CD14-positive monocyte (primary cell): Measurements from ENCODE around the gene CCDC12. TPM values are rescaled to one million over a fixed set of nuclear protein-coding genes. Genes with fewer than 3 reads are reported as not detected.

Experiments
- DNase-seq, 3 donors: peaks; one replicate each; pipeline ENCODE4 v3.0.0-alpha.2; 2011 to 2022
- H2AFZ ChIP-seq: 2 replicates; pipeline ENCODE4 v1.6.0; 2012; ENCODE audit warnings: mild to moderate bottlenecking, low read depth, low read length, inconsistent platforms; ENCODE audit not compliant: insufficient read depth, poor library complexity, severe bottlenecking
- H3K27ac ChIP-seq, 2 donors: 1 replicate in 1 of 2; 2 replicates in 1 of 2; pipeline ENCODE4 v1.5.1; 2012 to 2013; ENCODE audit warnings: low read length in 2 of 2, control low read depth in 1 of 2, inconsistent platforms in 1 of 2, low read depth in 1 of 2, mild to moderate bottlenecking in 1 of 2
- H3K27me3 ChIP-seq, 2 donors: one replicate each; pipeline versions ENCODE4 v1.6.0 to v1.6.1; 2011 to 2013; ENCODE audit warnings: low read length in 2 of 2; ENCODE audit not compliant: control insufficient read depth in 2 of 2, insufficient read depth in 2 of 2
- H3K36me3 ChIP-seq, 2 donors: replicated peaks in 1 of 2; 1 replicate in 1 of 2; 2 replicates in 1 of 2; pipeline versions ENCODE4 v1.5.1 to v1.6.1; 2012 to 2013; ENCODE audit warnings: low read length in 2 of 2, control low read depth in 1 of 2, inconsistent platforms in 1 of 2, mild to moderate bottlenecking in 1 of 2; ENCODE audit not compliant: insufficient read depth in 2 of 2, control insufficient read depth in 1 of 2
- H3K4me1 ChIP-seq, 2 donors: 1 replicate in 1 of 2; 2 replicates in 1 of 2; pipeline versions ENCODE4 v1.5.1 to v1.6.1; 2012 to 2013; ENCODE audit warnings: low read length in 2 of 2, control low read depth in 1 of 2, inconsistent platforms in 1 of 2, mild to moderate bottlenecking in 1 of 2, moderate library complexity in 1 of 2; ENCODE audit not compliant: insufficient read depth in 2 of 2, control insufficient read depth in 1 of 2
- H3K4me2 ChIP-seq: replicated peaks from 2 replicates; pipeline ENCODE3; 2012; ENCODE audit warnings: low read length, moderate library complexity, mild to moderate bottlenecking; ENCODE audit not compliant: poor library complexity, severe bottlenecking; ENCODE audit errors: extremely low read depth
- H3K4me3 ChIP-seq, 3 experiments: fragments of 200-600 bp in 1 of 3; sonication (generic) in 1 of 3; replicated peaks in 1 of 3; 1 replicate in 2 of 3; 2 replicates in 1 of 3; pipeline ENCODE4 v1.5.1; 2011 to 2013; ENCODE audit warnings: low read length in 3 of 3, mild to moderate bottlenecking in 3 of 3, control low read depth in 2 of 3, low read depth in 2 of 3, inconsistent platforms in 1 of 3, moderate library complexity in 1 of 3
- H3K79me2 ChIP-seq: 2 replicates; pipeline ENCODE4 v1.6.0; 2012; ENCODE audit warnings: mild to moderate bottlenecking, control low read depth, inconsistent platforms, low read length, moderate library complexity; ENCODE audit not compliant: insufficient read depth
- H3K9ac ChIP-seq: 2 replicates; pipeline ENCODE4 v1.6.0; 2017; ENCODE audit warnings: low read length, mild to moderate bottlenecking; ENCODE audit not compliant: insufficient read depth, poor library complexity, severe bottlenecking
- H3K9me3 ChIP-seq, 2 donors: replicated peaks in 1 of 2; 1 replicate in 1 of 2; 2 replicates in 1 of 2; pipeline versions ENCODE4 v1.5.1 to v1.6.1; 2012 to 2013; ENCODE audit warnings: low read length in 2 of 2, control low read depth in 1 of 2; ENCODE audit not compliant: control insufficient read depth in 1 of 2, insufficient read depth in 1 of 2
- H4K20me1 ChIP-seq: 2 replicates; pipeline ENCODE4 v1.6.0; 2012; ENCODE audit warnings: mild to moderate bottlenecking, low read length, control low read depth, moderate library complexity; ENCODE audit not compliant: insufficient read depth
- H3K27ac Mint-ChIP-seq, 7 donors: one replicate each; pipeline ENCODE4 v1.8.0; 2020; ENCODE audit warnings: mild to moderate bottlenecking in 7 of 7, mixed read lengths in 7 of 7, moderate library complexity in 6 of 7, inconsistent platforms in 2 of 7
- H3K27me3 Mint-ChIP-seq, 3 donors: one replicate each; pipeline ENCODE4 v1.8.0; 2021 to 2022; ENCODE audit warnings: low read depth in 3 of 3, mild to moderate bottlenecking in 3 of 3, mixed read lengths in 3 of 3, moderate library complexity in 3 of 3, inconsistent platforms in 1 of 3
- H3K36me3 Mint-ChIP-seq, 2 donors: one replicate each; pipeline ENCODE4 v1.8.0; 2020; ENCODE audit warnings: mixed read lengths in 2 of 2, inconsistent platforms in 1 of 2, mild to moderate bottlenecking in 1 of 2
- H3K4me1 Mint-ChIP-seq: one replicate; pipeline ENCODE4 v1.8.0; 2020; ENCODE audit warnings: mild to moderate bottlenecking, mixed read lengths
- H3K4me3 Mint-ChIP-seq, 2 donors: one replicate each; pipeline ENCODE4 v1.8.0; 2020; ENCODE audit warnings: mild to moderate bottlenecking in 2 of 2, mixed read lengths in 2 of 2, moderate library complexity in 1 of 2
- H3K9me3 Mint-ChIP-seq, 7 donors: one replicate each; pipeline ENCODE4 v1.8.0; 2020 to 2022; ENCODE audit warnings: mixed read lengths in 7 of 7, mild to moderate bottlenecking in 6 of 7, moderate library complexity in 6 of 7, inconsistent platforms in 2 of 7
- WGBS: methylation state at CpG from one replicate; pipeline ENCODE4 v1.1.5; 2013; ENCODE audit warnings: missing lambda C conversion rate; ENCODE audit not compliant: insufficient coverage; 5-methylcytosine and 5-hydroxymethylcytosine counted together
- intact Hi-C, 2 donors: fragments of 100-400 bp; cut with micrococcal nuclease; formaldehyde crosslinking; loops; one replicate each; pipeline versions ENCODE4 v1.15.0 to v1.15.1; 2023
- polyA plus RNA-seq, 3 donors: library from polyadenylated mRNA; depleted of rRNA in 1 of 3; unstranded in 2 of 3; stranded (reverse) in 1 of 3; fragments of 300-500 nt in 2 of 3; fragments of >200 nt in 1 of 3; fragmentation: Illumina TruSeq in 2 of 3; gene quantifications; 1 replicate in 2 of 3; 2 replicates in 1 of 3; pipeline ENCODE4 v1.2.3, GENCODE V29; 2012 to 2021
- TF ChIP-seq, protein P1 (sequence below): fragments of 200-600 bp; IDR thresholded peaks from one replicate; pipeline ENCODE4 v1.8.0; 2022; ENCODE audit warnings: antibody characterized with exemption, mild to moderate bottlenecking

The CCDC12 gene
- polyA plus RNA-seq, 3 donors: 50.1 to 70.7 (median 55.8) TPM

DNA sequence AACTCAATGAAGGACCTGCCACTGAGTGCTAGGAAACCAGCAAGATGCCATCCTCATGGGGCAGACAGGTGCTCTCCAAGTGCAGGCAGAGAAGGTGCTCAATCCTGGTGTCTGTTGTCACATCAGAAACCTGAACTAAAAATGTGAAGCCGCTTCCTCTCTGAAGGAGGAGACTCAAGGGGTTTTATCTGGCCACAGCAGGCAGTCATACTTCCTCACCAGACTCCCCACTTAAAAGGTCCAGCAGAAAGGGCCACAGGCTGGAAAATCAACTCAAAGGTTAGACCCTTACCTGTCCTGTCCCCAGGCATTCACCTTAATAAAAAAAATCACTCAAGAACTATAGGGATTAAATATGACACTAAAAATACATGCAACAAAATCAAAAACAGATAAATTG, 4.8 kb downstream of the CCDC12 start:
- Histone ChIP-seq H4K20me1 (peaks cover 87% of the 10 kb centered on the region), H3K4me1 (peaks cover 68 to 91% of the 10 kb centered on the region in 2 donors), H3K27ac (peak overlapping the region in 1 of 2 donors; percentile 71), H2AFZ (no peak overlapping the region), H3K36me3 (peaks cover 12 to 36% of the 10 kb centered on the region in 2 donors), H3K4me3 (peak overlapping the region in 1 of 3 experiments; percentile 3), H3K4me2 (peak overlapping the region; percentile 6), H3K9me3 (no peaks in the 10 kb centered on the region), H3K27me3 (no peaks in the 10 kb centered on the region), H3K79me2 (peaks cover 99% of the 10 kb centered on the region), H3K9ac (no peak overlapping the region)
- TF ChIP-seq, protein P1, sequence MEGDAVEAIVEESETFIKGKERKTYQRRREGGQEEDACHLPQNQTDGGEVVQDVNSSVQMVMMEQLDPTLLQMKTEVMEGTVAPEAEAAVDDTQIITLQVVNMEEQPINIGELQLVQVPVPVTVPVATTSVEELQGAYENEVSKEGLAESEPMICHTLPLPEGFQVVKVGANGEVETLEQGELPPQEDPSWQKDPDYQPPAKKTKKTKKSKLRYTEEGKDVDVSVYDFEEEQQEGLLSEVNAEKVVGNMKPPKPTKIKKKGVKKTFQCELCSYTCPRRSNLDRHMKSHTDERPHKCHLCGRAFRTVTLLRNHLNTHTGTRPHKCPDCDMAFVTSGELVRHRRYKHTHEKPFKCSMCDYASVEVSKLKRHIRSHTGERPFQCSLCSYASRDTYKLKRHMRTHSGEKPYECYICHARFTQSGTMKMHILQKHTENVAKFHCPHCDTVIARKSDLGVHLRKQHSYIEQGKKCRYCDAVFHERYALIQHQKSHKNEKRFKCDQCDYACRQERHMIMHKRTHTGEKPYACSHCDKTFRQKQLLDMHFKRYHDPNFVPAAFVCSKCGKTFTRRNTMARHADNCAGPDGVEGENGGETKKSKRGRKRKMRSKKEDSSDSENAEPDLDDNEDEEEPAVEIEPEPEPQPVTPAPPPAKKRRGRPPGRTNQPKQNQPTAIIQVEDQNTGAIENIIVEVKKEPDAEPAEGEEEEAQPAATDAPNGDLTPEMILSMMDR: no peak
- DNase-seq: peak in 1 of 3 donors; percentile 42
- H3K9me3 Mint-ChIP-seq: no peaks in the 10 kb centered on the region
- no peaks in the 10 kb centered on the region for H3K27me3 Mint-ChIP-seq
- peaks cover 43 to 57% of the 10 kb centered on the region in 2 donors for H3K36me3 Mint-ChIP-seq
- H3K4me1 Mint-ChIP-seq: peaks cover 84% of the 10 kb centered on the region
- H3K27ac Mint-ChIP-seq: peak overlapping the region; percentile 21 to 88 (median 70)
- WGBS: no CpG with 5 or more reads among the region's 1 CpG
- intact Hi-C loops: loop anchor here in 1 of 2 donors (10.0 kb wide), 2 partner anchors 253 to 277 kb away; partner anchors contain the start of gene ALS2CL
- peak overlapping the region in 1 of 2 donors; percentile 53 for H3K4me3 Mint-ChIP-seq

DNA sequence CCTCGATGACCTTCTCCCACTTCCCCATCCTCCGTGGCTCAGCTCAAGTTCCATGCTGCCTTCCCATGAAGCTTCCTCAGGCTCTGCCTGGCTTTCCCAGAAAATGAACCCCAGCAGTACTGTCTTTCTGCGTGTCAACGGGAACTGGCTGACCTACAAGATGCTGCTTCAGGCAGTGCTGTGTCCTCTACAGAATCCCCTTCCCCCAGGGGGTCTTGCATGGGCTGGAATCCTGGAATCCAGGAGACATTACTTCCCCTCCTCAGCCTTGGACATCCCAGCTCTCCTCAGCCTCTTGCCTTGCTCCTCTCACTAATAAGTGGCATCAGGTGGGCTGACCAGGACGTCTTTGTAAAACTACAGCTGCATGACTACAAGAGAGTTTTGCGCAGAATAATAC, 5.4 kb downstream of the CCDC12 start:
- H3K4me3 ChIP-seq: peak overlapping the region in 1 of 3 experiments; percentile 3
- 47% methylated on average over 4 of the region's 6 CpGs for WGBS
- H3K27me3 Mint-ChIP-seq: no peaks in the 10 kb centered on the region
- peaks cover 89% of the 10 kb centered on the region for H3K4me1 Mint-ChIP-seq
- intact Hi-C loops: loop anchor here in 1 of 2 donors (10.0 kb wide), 2 partner anchors 254 to 276 kb away; partner anchors contain the start of gene ALS2CL
- H3K79me2 ChIP-seq: peaks cover 100% of the 10 kb centered on the region
- H3K36me3 Mint-ChIP-seq: peaks cover 44 to 57% of the 10 kb centered on the region in 2 donors
- peak overlapping the region in 5 of 7 donors; percentile 21 to 89 (median 70) for H3K27ac Mint-ChIP-seq
- peak overlapping the region; percentile 6 for H3K4me2 ChIP-seq
- no peaks in the 10 kb centered on the region for H3K9me3 Mint-ChIP-seq
- peak overlapping the region in 1 of 2 donors; percentile 53 for H3K4me3 Mint-ChIP-seq
- H3K27ac ChIP-seq: peak overlapping the region; percentile 1 to 71
- no peaks in the 10 kb centered on the region for H3K9me3 ChIP-seq
- TF ChIP-seq, protein P1: no peak
- DNase-seq: no peak
- no peak overlapping the region for H2AFZ ChIP-seq
- H3K27me3 ChIP-seq: no peaks in the 10 kb centered on the region
- peaks cover 68 to 97% of the 10 kb centered on the region in 2 donors for H3K4me1 ChIP-seq
- H3K36me3 ChIP-seq: peaks cover 12 to 36% of the 10 kb centered on the region in 2 donors
- peaks cover 93% of the 10 kb centered on the region for H4K20me1 ChIP-seq
- H3K9ac ChIP-seq: no peak overlapping the region
